Forelimb muscle (tissue), 1 donor: ENCODE measurements around the gene NAV2. TPM values are rescaled to one million over a fixed set of nuclear protein-coding genes. Genes with fewer than 3 reads are reported as not detected.

Source experiments
- DNase-seq: peaks from one replicate; pipeline ENCODE4 v3.0.0-alpha.2; 2013; ENCODE audit warnings: low read depth
- polyA plus RNA-seq: library from polyadenylated mRNA; unstranded; fragments of 120-200 nt; gene quantifications from one replicate; pipeline ENCODE4 v1.2.1, GENCODE V29; 2013; ENCODE audit not compliant: insufficient read length

Gene NAV2
- polyA plus RNA-seq, 1 donor = 61.1 TPM

GRCh38 chr11:20034941-20035340, 322.3 kb downstream of the NAV2 start:
- no peak for DNase-seq

- DNase-seq = no peak
These were observed 322.7 kb downstream of the NAV2 start for GRCh38 chr11:20035375-20035700.

GRCh38 chr11:20035701-20036601, 323.3 kb downstream of the NAV2 start:
- no peak for DNase-seq

- DNase-seq = no peak
These were observed 324.1 kb downstream of the NAV2 start for GRCh38 chr11:20036626-20037335.

GRCh38 chr11:20037396-20038153, 324.9 kb downstream of the NAV2 start:
- DNase-seq = no peak

GRCh38 chr11:20038412-20038811, 325.8 kb downstream of the NAV2 start:
- no peak for DNase-seq

GRCh38 chr11:20038972-20039371, 326.3 kb downstream of the NAV2 start:
- DNase-seq = no peak

GRCh38 chr11:20041499-20041898, 328.9 kb downstream of the NAV2 start:
- DNase-seq = no peak

GRCh38 chr11:20042045-20042639, 329.5 kb downstream of the NAV2 start:
- no peak for DNase-seq

- DNase-seq = no peak
These were observed 330.2 kb downstream of the NAV2 start for GRCh38 chr11:20042811-20043341.

GRCh38 chr11:20043992-20044391, 331.4 kb downstream of the NAV2 start:
- DNase-seq = no peak

GRCh38 chr11:20045098-20045688, 332.6 kb downstream of the NAV2 start:
- no peak for DNase-seq

GRCh38 chr11:20046416-20046815, 333.8 kb downstream of the NAV2 start:
- no peak for DNase-seq

GRCh38 chr11:20047006-20047768, 334.6 kb downstream of the NAV2 start:
- DNase-seq = no peak

GRCh38 chr11:20047769-20048154, 335.1 kb downstream of the NAV2 start:
- no peak for DNase-seq

GRCh38 chr11:20048246-20048645, 335.6 kb downstream of the NAV2 start:
- DNase-seq = no peak

- DNase-seq = no peak
These were observed 336.1 kb downstream of the NAV2 start for GRCh38 chr11:20048707-20049106.

- DNase-seq = no peak
These were observed 336.6 kb downstream of the NAV2 start for GRCh38 chr11:20049231-20049630.

- DNase-seq = no peak
These were observed 337.4 kb downstream of the NAV2 start for GRCh38 chr11:20050048-20050447.

- no peak for DNase-seq
These were observed 338.1 kb downstream of the NAV2 start for GRCh38 chr11:20050551-20051333.
